Measurements from ENCODE around the gene GSTM2.

GSTM2 gene

GRCh38 chr1:109630081-109630897 is 37.6 kb upstream of the GSTM2 start:
- no peak for ATAC-seq
- TF ChIP-seq OSR1 (CRISPR knock-in tag; IDR thresholded peaks at IDR 0.05) (no peak), RARB (CRISPR knock-in tag; IDR thresholded peaks at IDR 0.05) (no peak), POU6F1 (CRISPR knock-in tag; IDR thresholded peaks at IDR 0.05; ENCODE audit: borderline replicate concordance, low read depth) (no peak), TOX (CRISPR knock-in tag; IDR thresholded peaks at IDR 0.05; ENCODE audit: borderline replicate concordance) (no peak), GLIS3 (CRISPR knock-in tag; IDR thresholded peaks at IDR 0.05) (no peak), ISL1 (CRISPR knock-in tag; IDR thresholded peaks at IDR 0.05) (no peak), ZNF8 (CRISPR knock-in tag; IDR thresholded peaks at IDR 0.05) (no peak), CSDC2 (CRISPR knock-in tag; IDR thresholded peaks at IDR 0.05) (no peak), ZNF565 (CRISPR knock-in tag; conservative IDR thresholded peaks at IDR 0.05; ENCODE audit: low read depth) (no peak), ZC3H10 (CRISPR knock-in tag; IDR thresholded peaks at IDR 0.05) (no peak), ESRRG (CRISPR knock-in tag; IDR thresholded peaks at IDR 0.05) (no peak), SNAI2 (CRISPR knock-in tag; IDR thresholded peaks at IDR 0.05) (no peak), BACH2 (CRISPR knock-in tag; IDR thresholded peaks at IDR 0.05; ENCODE audit: borderline replicate concordance) (no peak), TSHZ2 (CRISPR knock-in tag; IDR thresholded peaks at IDR 0.05) (no peak), ARNTL (CRISPR knock-in tag; IDR thresholded peaks at IDR 0.05; ENCODE audit: borderline replicate concordance, low read depth) (no peak), TCF4 (CRISPR knock-in tag; IDR thresholded peaks at IDR 0.05; ENCODE audit: borderline replicate concordance) (no peak)
- TF ChIP-seq, protein P1, sequence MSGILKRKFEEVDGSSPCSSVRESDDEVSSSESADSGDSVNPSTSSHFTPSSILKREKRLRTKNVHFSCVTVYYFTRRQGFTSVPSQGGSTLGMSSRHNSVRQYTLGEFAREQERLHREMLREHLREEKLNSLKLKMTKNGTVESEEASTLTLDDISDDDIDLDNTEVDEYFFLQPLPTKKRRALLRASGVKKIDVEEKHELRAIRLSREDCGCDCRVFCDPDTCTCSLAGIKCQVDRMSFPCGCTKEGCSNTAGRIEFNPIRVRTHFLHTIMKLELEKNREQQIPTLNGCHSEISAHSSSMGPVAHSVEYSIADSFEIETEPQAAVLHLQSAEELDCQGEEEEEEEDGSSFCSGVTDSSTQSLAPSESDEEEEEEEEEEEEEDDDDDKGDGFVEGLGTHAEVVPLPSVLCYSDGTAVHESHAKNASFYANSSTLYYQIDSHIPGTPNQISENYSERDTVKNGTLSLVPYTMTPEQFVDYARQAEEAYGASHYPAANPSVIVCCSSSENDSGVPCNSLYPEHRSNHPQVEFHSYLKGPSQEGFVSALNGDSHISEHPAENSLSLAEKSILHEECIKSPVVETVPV (CRISPR knock-in tag; IDR thresholded peaks at IDR 0.05): no peak
- TF ChIP-seq, protein P2, sequence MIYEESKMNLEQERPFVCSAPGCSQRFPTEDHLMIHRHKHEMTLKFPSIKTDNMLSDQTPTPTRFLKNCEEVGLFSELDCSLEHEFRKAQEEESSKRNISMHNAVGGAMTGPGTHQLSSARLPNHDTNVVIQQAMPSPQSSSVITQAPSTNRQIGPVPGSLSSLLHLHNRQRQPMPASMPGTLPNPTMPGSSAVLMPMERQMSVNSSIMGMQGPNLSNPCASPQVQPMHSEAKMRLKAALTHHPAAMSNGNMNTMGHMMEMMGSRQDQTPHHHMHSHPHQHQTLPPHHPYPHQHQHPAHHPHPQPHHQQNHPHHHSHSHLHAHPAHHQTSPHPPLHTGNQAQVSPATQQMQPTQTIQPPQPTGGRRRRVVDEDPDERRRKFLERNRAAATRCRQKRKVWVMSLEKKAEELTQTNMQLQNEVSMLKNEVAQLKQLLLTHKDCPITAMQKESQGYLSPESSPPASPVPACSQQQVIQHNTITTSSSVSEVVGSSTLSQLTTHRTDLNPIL (CRISPR knock-in tag; IDR thresholded peaks at IDR 0.05; ENCODE audit: low read depth): no peak

GRCh38 chr1:109630898-109631512 is 36.9 kb upstream of the GSTM2 start:
- ATAC-seq: no peak
- TF ChIP-seq CSDC2 (CRISPR knock-in tag; IDR thresholded peaks at IDR 0.05): no peak
- no peak for TF ChIP-seq TSHZ2 (CRISPR knock-in tag; IDR thresholded peaks at IDR 0.05)
- TF ChIP-seq, protein P1 (CRISPR knock-in tag; IDR thresholded peaks at IDR 0.05): no peak
- TF ChIP-seq TCF4 (CRISPR knock-in tag; IDR thresholded peaks at IDR 0.05; ENCODE audit: borderline replicate concordance): no peak
- no peak for TF ChIP-seq GLIS3 (CRISPR knock-in tag; IDR thresholded peaks at IDR 0.05)
- no peak for TF ChIP-seq TOX (CRISPR knock-in tag; IDR thresholded peaks at IDR 0.05; ENCODE audit: borderline replicate concordance)
- TF ChIP-seq SNAI2 (CRISPR knock-in tag; IDR thresholded peaks at IDR 0.05): no peak
- no peak for TF ChIP-seq ARNTL (CRISPR knock-in tag; IDR thresholded peaks at IDR 0.05; ENCODE audit: borderline replicate concordance, low read depth)
- no peak for TF ChIP-seq ESRRG (CRISPR knock-in tag; IDR thresholded peaks at IDR 0.05)
- no peak for TF ChIP-seq ZNF70 (CRISPR knock-in tag; IDR thresholded peaks at IDR 0.05)
- TF ChIP-seq POU6F1 (CRISPR knock-in tag; IDR thresholded peaks at IDR 0.05; ENCODE audit: borderline replicate concordance, low read depth): no peak

Data from SK-N-SH treated with all-trans-retinoic acid at 6 μM for 48 hours (cell line).